ENCODE results near the gene PRR23E.

- TF ChIP-seq REST (IDR thresholded peaks at IDR 0.05; ENCODE audit: low read depth) = no peak
- no peak for TF ChIP-seq TAF1 (IDR thresholded peaks at IDR 0.05; ENCODE audit: low read depth)
- TF ChIP-seq CEBPB (IDR thresholded peaks at IDR 0.05) = no peak
- no peak for TF ChIP-seq CREB1 (IDR thresholded peaks at IDR 0.05; ENCODE audit: low read depth)
- TF ChIP-seq EP300 (IDR thresholded peaks at IDR 0.05; ENCODE audit: borderline replicate concordance) = no peak
- no peak for TF ChIP-seq MAX (IDR thresholded peaks at IDR 0.05)
- TF ChIP-seq TCF12 (IDR thresholded peaks at IDR 0.05; ENCODE audit: low read depth) = no peak
- TF ChIP-seq NFIC (IDR thresholded peaks at IDR 0.05) = peak; percentile 67
- no peak for TF ChIP-seq EGR1 (IDR thresholded peaks at IDR 0.05)
- TF ChIP-seq TEAD4 (IDR thresholded peaks at IDR 0.05) = no peak
- no peak for TF ChIP-seq FOXM1 (IDR thresholded peaks at IDR 0.05; ENCODE audit: borderline replicate concordance, low read depth)
- no peak for TF ChIP-seq RAD21 (IDR thresholded peaks at IDR 0.05; ENCODE audit: low read depth)
- TF ChIP-seq USF1 (IDR thresholded peaks at IDR 0.05) = no peak
Observed at GRCh38 chr3:127157171-127157828, 35.6 kb upstream of the PRR23E start.
